Brain microvascular endothelial cell (primary cell): ENCODE results near the gene NXPH1.

Experiments
- DNase-seq: peaks from one replicate; pipeline ENCODE4 v3.0.0-alpha.2; 2020
- H3K27ac ChIP-seq: fragments of 250-450 bp; sonication (Bioruptor Pico); 2 replicates; pipeline ENCODE4 v1.5.1; 2020; ENCODE audit warnings: mild to moderate bottlenecking, moderate library complexity
- H3K27me3 ChIP-seq: fragments of 250-450 bp; sonication (Bioruptor Pico); replicated peaks from 2 replicates; pipeline ENCODE4 v1.5.1; 2020; ENCODE audit warnings: mild to moderate bottlenecking
- H3K36me3 ChIP-seq: fragments of 250-450 bp; sonication (Bioruptor Pico); replicated peaks from 2 replicates; pipeline ENCODE4 v1.5.1; 2020; ENCODE audit warnings: mild to moderate bottlenecking
- H3K4me3 ChIP-seq: 2 replicates; pipeline ENCODE4 v1.5.1; 2011; ENCODE audit warnings: low read depth, mild to moderate bottlenecking, control low read depth, low read length, moderate library complexity
- in situ Hi-C: cut with HindIII; loops from 2 replicates; pipeline ENCODE4 v1.10.0; 2017; ENCODE audit warnings: low sequenced_read_pairs, low pct_ligation_motif_present
- TF ChIP-seq, protein P1 (sequence below): IDR thresholded peaks from 2 replicates; pipeline ENCODE4 v1.5.1; 2011; ENCODE audit warnings: low read depth, mild to moderate bottlenecking, moderate library complexity, low read length, control low read depth, inconsistent platforms; ENCODE audit errors: missing control alignments

The NXPH1 gene

DNA sequence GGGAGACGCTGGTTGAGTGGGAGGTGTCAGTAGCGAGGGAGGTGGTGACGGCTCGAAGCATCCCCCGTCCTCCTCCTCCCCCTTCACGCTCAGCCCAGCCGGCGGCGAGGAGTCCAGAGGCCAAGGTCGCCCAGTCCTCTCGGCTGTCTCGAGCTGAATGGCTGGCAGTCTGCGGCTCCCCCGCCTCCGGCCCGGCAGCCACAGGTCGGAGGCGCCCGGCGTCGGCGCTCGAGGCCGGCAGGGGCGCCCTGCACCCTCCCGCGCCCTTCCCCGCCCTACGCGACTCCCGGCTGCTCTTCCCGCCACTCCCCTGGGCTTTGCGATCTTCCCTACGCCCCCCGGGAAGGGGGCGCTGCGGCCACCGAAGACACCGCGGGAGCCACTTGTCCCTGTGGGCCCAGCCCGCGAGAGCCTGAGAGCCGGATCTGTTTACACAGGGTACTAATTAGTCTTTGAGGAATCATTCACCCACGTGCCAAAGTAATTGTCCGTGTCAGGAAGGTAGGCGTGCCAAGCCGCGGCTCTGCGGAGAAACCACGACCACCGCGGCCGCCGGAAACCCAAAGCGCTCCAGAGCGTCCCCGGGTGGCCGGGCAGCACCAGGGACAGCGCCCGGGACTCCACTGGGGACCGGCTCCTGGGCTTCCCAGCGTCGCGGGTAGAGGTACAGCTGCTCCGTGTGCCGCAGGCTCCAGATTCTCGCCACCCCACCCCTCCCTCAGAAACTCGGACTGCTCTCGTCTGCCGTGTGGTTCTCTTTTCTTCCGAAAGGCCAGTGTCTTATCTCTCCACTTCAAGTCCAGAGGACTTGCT lies at the start of gene NXPH1:
NXPH1 (plus strand) TSS at position 133 of the 813 bp plus-strand sequence.
- in situ Hi-C loops = no loop called here
- Histone ChIP-seq H3K27me3 (peaks cover 43% of the 10 kb centered on the region), H3K36me3 (no peaks in the 10 kb centered on the region), H3K4me3 (no peak within 1 kb of the TSS), H3K27ac (no peak within 1 kb of the TSS)
- no peak for DNase-seq
- TF ChIP-seq, protein P1, sequence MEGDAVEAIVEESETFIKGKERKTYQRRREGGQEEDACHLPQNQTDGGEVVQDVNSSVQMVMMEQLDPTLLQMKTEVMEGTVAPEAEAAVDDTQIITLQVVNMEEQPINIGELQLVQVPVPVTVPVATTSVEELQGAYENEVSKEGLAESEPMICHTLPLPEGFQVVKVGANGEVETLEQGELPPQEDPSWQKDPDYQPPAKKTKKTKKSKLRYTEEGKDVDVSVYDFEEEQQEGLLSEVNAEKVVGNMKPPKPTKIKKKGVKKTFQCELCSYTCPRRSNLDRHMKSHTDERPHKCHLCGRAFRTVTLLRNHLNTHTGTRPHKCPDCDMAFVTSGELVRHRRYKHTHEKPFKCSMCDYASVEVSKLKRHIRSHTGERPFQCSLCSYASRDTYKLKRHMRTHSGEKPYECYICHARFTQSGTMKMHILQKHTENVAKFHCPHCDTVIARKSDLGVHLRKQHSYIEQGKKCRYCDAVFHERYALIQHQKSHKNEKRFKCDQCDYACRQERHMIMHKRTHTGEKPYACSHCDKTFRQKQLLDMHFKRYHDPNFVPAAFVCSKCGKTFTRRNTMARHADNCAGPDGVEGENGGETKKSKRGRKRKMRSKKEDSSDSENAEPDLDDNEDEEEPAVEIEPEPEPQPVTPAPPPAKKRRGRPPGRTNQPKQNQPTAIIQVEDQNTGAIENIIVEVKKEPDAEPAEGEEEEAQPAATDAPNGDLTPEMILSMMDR = peak; percentile 14

GRCh38 chr7:8384901-8385300 lies 48.5 kb upstream of the NXPH1 start:
- TF ChIP-seq, protein P1 = no peak
- in situ Hi-C loops = no loop called here
- no peak for DNase-seq
- Histone ChIP-seq H3K36me3 (no peaks in the 10 kb centered on the region), H3K4me3 (no peak overlapping the region), H3K27me3 (no peaks in the 10 kb centered on the region), H3K27ac (no peak overlapping the region)

GRCh38 chr7:8386926-8387550 lies 46.4 kb upstream of the NXPH1 start:
- TF ChIP-seq, protein P1 = no peak
- DNase-seq = no peak
- no peaks in the 10 kb centered on the region for H3K36me3 ChIP-seq
- in situ Hi-C loops = no loop called here
- no peaks in the 10 kb centered on the region for H3K27me3 ChIP-seq
- no peak overlapping the region for H3K4me3 ChIP-seq
- H3K27ac ChIP-seq = no peak overlapping the region

DNA sequence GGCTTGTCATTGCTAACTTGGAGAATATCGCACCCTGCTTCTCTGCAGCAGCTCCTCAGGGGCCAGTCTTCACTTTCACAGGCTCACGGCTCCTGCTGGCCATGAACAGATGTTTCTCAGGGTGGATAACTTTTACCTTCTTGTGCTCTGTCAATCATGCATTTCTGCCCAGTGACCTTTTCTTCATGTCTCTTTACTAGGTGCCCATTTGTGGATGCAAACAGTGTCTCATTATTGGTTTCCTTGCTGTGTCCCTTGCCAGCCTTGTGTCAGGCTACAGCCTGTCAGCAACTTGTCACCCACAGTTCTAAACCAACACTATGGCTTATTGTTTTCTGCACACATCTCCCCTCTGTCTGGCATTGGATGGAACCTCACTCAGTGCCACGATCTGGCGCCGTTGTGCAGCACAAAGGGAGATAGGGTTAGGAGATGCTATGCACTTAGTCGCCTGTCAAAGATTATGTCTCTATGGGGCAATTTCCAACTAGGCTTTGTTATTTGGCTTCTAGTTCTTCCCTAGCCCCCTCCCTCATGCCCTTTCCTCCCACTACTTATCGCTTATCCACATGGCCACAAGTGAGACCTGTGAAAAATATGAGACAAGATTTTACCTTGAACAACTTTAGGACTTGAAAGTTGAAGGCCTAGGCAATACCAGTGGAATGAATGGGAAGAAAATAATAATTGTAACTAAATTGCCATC lies 45.7 kb upstream of the NXPH1 start:
- in situ Hi-C loops = no loop called here
- DNase-seq = no peak
- no peak overlapping the region for H3K4me3 ChIP-seq

GRCh38 chr7:8388257-8388625 lies 45.2 kb upstream of the NXPH1 start:
- TF ChIP-seq, protein P1 = no peak
- Histone ChIP-seq H3K36me3 (no peaks in the 10 kb centered on the region), H3K27me3 (no peaks in the 10 kb centered on the region), H3K27ac (no peak overlapping the region), H3K4me3 (no peak overlapping the region)
- in situ Hi-C loops = no loop called here
- DNase-seq = no peak

More for the DNA sequence above, 45.7 kb upstream of the NXPH1 start:
- Histone ChIP-seq H3K27ac (no peak overlapping the region), H3K27me3 (no peaks in the 10 kb centered on the region), H3K36me3 (no peaks in the 10 kb centered on the region)
- TF ChIP-seq, protein P1 = no peak
